Measurements from ENCODE around the gene MINDY4. TPM values are rescaled to one million over a fixed set of nuclear protein-coding genes. Genes with fewer than 3 reads are reported as not detected.

Gene MINDY4
- total RNA-seq, 1 donor from 2014 or later = 4.1 TPM

DNA sequence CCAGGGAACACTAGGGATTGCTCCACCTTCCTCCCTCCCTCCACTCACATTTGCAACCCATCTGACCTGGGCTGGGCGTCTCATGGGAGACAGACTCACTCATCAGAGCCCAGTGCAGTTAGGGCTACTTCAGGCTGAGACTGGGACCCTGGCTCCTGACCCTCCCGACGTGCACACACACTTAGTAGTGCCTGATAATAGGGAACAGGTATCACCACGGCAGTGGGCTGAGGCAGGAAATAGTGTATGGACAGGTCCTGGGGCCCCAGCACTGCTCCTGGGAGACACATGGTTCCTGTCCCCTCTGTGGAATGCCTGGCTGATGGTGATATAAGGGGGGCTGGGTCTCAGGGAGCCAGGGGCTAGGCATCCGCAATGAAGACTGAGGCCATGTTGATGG lies 154.7 kb downstream of the MINDY4 start:
- H3K27ac Mint-ChIP-seq (ENCODE audit: unreplicated experiment) = no peak overlapping the region
- peaks cover 11% of the 10 kb centered on the region for H3K36me3 Mint-ChIP-seq (ENCODE audit: low read depth, unreplicated experiment)
- H3K4me3 Mint-ChIP-seq (ENCODE audit: unreplicated experiment) = no peak overlapping the region
- Histone ChIP-seq H4K20me1 (ENCODE audit: insufficient read depth, low read length) (no peaks in the 10 kb centered on the region), H3K4me3 (ENCODE audit: insufficient read depth, low read depth, low read length) (no peak overlapping the region), H3K36me3 (ENCODE audit: insufficient read depth, low read length) (no peaks in the 10 kb centered on the region), H3K27me3 (ENCODE audit: insufficient read depth, low read length) (peaks cover 3% of the 10 kb centered on the region), H3K9ac (ENCODE audit: low read length) (no peak overlapping the region), H3K4me1 (ENCODE audit: insufficient read depth, low read length) (peaks cover 10% of the 10 kb centered on the region), H3K9me3 (ENCODE audit: insufficient read depth, low read depth, low read length) (peaks cover 8% of the 10 kb centered on the region), H3K79me2 (ENCODE audit: insufficient read depth, low read length) (no peaks in the 10 kb centered on the region), H3K27ac (ENCODE audit: low read depth, low read length) (no peak overlapping the region), H3K4me2 (ENCODE audit: low read length) (no peak overlapping the region), H2AFZ (ENCODE audit: low read depth, low read length) (no peak overlapping the region)
- peaks cover 12% of the 10 kb centered on the region for H3K27me3 Mint-ChIP-seq (ENCODE audit: low read depth, unreplicated experiment)
- no peak for TF ChIP-seq CTCF (IDR thresholded peaks at IDR 0.05; ENCODE audit: insufficient read depth, low read depth, low read length)
- no peak for TF ChIP-seq EZH2 (IDR thresholded peaks at IDR 0.05; ENCODE audit: insufficient read depth, low read length)
- no peak for DNase-seq (ENCODE audit: low read depth)
- peaks cover 12% of the 10 kb centered on the region for H3K4me1 Mint-ChIP-seq (ENCODE audit: low read depth, unreplicated experiment)
- peaks cover 2% of the 10 kb centered on the region for H3K9me3 Mint-ChIP-seq (ENCODE audit: unreplicated experiment)
- FAIRE-seq = no peak

DNA sequence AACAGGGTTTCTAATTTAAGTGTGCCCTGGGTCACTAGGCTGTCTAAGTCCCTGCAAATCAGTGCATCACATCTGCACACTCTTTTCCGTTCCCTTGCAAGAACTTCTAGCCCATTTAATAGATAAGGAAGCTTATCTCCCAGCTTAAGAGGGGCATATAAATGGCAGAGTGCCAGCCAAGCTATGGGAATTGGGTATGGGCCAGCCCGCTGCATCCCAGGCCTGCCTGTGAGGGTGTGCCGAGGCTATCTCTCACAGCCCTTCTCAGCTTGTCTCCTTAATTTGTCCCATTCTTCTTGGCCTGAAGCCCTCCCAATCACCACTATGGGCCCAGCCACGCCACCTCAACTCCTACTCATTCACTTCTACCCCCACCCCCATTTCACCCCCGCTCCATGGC lies 155.1 kb downstream of the MINDY4 start:
- Histone ChIP-seq H3K9me3 (ENCODE audit: insufficient read depth, low read depth, low read length) (peaks cover 8% of the 10 kb centered on the region), H3K27ac (ENCODE audit: low read depth, low read length) (no peak overlapping the region), H3K36me3 (ENCODE audit: insufficient read depth, low read length) (no peaks in the 10 kb centered on the region), H3K9ac (ENCODE audit: low read length) (no peak overlapping the region), H3K79me2 (ENCODE audit: insufficient read depth, low read length) (no peaks in the 10 kb centered on the region), H3K4me1 (ENCODE audit: insufficient read depth, low read length) (peaks cover 6% of the 10 kb centered on the region), H2AFZ (ENCODE audit: low read depth, low read length) (no peak overlapping the region), H4K20me1 (ENCODE audit: insufficient read depth, low read length) (no peaks in the 10 kb centered on the region), H3K27me3 (ENCODE audit: insufficient read depth, low read length) (peaks cover 3% of the 10 kb centered on the region), H3K4me3 (ENCODE audit: insufficient read depth, low read depth, low read length) (no peak overlapping the region), H3K4me2 (ENCODE audit: low read length) (no peak overlapping the region)
- no peak for TF ChIP-seq EZH2 (IDR thresholded peaks at IDR 0.05; ENCODE audit: insufficient read depth, low read length)
- TF ChIP-seq CTCF (IDR thresholded peaks at IDR 0.05; ENCODE audit: insufficient read depth, low read depth, low read length) = no peak
- Mint-ChIP-seq H3K27me3 (ENCODE audit: low read depth, unreplicated experiment) (peaks cover 12% of the 10 kb centered on the region), H3K4me3 (ENCODE audit: unreplicated experiment) (no peak overlapping the region), H3K9me3 (ENCODE audit: unreplicated experiment) (peaks cover 2% of the 10 kb centered on the region), H3K27ac (ENCODE audit: unreplicated experiment) (no peak overlapping the region), H3K4me1 (ENCODE audit: low read depth, unreplicated experiment) (peaks cover 8% of the 10 kb centered on the region), H3K36me3 (ENCODE audit: low read depth, unreplicated experiment) (peaks cover 11% of the 10 kb centered on the region)
- DNase-seq (ENCODE audit: low read depth) = no peak
- no peak for FAIRE-seq

DNA sequence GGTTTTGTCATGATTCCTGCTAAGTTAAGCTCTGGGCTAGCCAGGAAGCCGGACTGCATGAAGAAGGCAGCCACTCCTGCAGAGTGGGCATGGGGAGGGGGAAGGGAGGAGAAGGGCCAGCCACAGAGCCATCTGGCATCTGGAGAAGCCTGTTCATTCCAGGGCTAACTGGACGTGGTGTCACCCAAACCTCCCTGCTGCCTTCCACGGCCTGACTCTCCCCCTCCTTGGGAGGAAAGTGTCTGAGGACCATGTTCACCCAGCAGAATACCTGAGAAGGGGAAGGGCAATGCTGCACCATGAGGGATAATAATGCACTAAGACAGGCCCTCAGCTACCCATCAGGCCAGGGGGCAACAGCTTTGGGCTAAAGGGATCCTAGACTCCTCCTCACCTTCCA lies 155.8 kb downstream of the MINDY4 start:
- no peaks in the 10 kb centered on the region for H4K20me1 ChIP-seq (ENCODE audit: insufficient read depth, low read length)

More for the DNA sequence above, 155.8 kb downstream of the MINDY4 start:
- Mint-ChIP-seq H3K27me3 (ENCODE audit: low read depth, unreplicated experiment) (peaks cover 12% of the 10 kb centered on the region), H3K27ac (ENCODE audit: unreplicated experiment) (no peak overlapping the region), H3K9me3 (ENCODE audit: unreplicated experiment) (peaks cover 2% of the 10 kb centered on the region), H3K36me3 (ENCODE audit: low read depth, unreplicated experiment) (peaks cover 11% of the 10 kb centered on the region), H3K4me3 (ENCODE audit: unreplicated experiment) (no peak overlapping the region), H3K4me1 (ENCODE audit: low read depth, unreplicated experiment) (peaks cover 8% of the 10 kb centered on the region)
- Histone ChIP-seq H2AFZ (ENCODE audit: low read depth, low read length) (no peak overlapping the region), H3K27ac (ENCODE audit: low read depth, low read length) (no peak overlapping the region), H3K4me1 (ENCODE audit: insufficient read depth, low read length) (no peaks in the 10 kb centered on the region), H3K4me2 (ENCODE audit: low read length) (no peak overlapping the region), H3K4me3 (ENCODE audit: insufficient read depth, low read depth, low read length) (no peak overlapping the region), H3K27me3 (ENCODE audit: insufficient read depth, low read length) (peaks cover 3% of the 10 kb centered on the region), H3K9me3 (ENCODE audit: insufficient read depth, low read depth, low read length) (peaks cover 8% of the 10 kb centered on the region), H3K36me3 (ENCODE audit: insufficient read depth, low read length) (no peaks in the 10 kb centered on the region), H3K9ac (ENCODE audit: low read length) (no peak overlapping the region), H3K79me2 (ENCODE audit: insufficient read depth, low read length) (no peaks in the 10 kb centered on the region)
- no peak for DNase-seq (ENCODE audit: low read depth)
- TF ChIP-seq EZH2 (IDR thresholded peaks at IDR 0.05; ENCODE audit: insufficient read depth, low read length) = no peak
- no peak for TF ChIP-seq CTCF (IDR thresholded peaks at IDR 0.05; ENCODE audit: insufficient read depth, low read depth, low read length)
- no peak for FAIRE-seq
